AML-193 (cell line): ENCODE measurements around the gene NPHP4.

Source experiments
- DNase-seq, 2 experiments: peaks; one replicate each; lab custom pipeline; 2025; lab: John Stamatoyannopoulos, UW

NPHP4 gene

GRCh38 chr1:5891736-5892135 lies 100.5 kb downstream of the NPHP4 start:
- no peak for DNase-seq

GRCh38 chr1:5891137-5891536 lies 101.1 kb downstream of the NPHP4 start:
- DNase-seq = no peak

- no peak for DNase-seq
Measured at GRCh38 chr1:5890346-5891106, 101.7 kb downstream of the NPHP4 start.

DNA sequence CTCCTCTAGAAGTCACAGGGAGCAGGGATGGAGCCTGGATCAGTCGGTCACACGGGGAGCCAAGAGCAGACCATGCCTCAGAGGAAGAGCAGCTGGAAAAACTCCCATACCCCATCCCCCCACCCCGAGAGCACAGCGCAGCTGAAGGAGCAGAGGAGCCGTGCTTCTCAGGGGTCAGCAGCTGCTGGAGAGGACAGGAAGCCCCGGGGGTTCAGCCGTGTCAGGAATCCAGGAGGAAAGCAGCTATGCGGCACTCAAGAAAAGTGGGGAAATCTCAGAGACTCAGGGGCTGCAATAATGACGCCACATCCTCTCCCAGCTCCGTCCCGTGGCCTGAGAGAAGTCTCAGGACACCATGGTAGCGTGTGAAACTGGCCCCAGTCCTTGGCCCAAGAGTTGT lies 102.3 kb downstream of the NPHP4 start:
- DNase-seq = no peak

DNA sequence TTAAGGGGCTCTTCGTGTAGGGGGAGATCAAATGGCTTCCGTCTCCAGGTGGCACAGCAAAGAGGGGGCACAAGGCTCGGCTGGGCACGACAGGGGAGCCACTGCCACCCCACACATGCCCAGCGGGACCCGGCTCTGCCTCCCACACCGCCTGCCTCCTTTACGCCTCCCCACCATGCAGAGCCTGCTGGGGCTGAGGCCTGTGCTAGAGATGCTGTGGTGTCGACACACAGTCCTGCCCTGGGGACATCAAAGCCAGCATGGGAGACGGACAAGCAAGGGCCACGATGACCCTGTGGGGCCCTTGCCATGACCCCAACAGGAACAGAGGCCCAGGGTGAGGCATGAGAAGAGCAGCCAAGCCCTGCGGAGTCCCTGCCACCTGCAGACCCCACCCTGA lies 102.8 kb downstream of the NPHP4 start:
- no peak for DNase-seq

DNA sequence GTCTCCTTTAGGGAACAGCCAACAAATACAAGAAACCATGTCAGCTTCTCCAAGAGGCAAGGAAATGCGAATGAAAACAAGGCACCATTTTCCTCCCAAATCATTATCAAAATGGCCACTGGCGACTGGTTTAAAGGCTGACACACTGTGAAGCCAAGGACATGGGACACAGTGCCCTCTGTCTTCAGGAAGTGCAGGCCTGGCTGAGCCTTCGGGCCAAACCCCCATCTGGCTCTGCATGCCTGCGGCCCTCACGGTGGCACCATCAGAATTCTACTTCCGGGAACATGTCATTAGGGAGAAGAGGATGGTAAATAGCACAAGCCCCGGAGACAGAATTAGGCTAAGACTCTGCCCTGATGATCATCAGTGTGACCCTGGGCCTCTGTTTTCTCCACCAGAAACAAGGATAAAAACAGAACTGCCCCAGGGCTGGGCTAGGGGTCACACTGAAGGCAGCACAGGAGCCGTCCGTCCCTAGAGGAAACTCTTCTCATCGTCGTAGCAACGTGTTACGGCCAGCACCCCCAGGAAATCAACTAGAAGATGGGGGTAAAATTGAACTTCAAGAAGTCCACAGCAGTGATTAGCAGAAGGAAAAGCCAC lies 103.5 kb downstream of the NPHP4 start:
- no peak for DNase-seq

GRCh38 chr1:5887971-5888361 lies 104.3 kb downstream of the NPHP4 start:
- no peak for DNase-seq

DNA sequence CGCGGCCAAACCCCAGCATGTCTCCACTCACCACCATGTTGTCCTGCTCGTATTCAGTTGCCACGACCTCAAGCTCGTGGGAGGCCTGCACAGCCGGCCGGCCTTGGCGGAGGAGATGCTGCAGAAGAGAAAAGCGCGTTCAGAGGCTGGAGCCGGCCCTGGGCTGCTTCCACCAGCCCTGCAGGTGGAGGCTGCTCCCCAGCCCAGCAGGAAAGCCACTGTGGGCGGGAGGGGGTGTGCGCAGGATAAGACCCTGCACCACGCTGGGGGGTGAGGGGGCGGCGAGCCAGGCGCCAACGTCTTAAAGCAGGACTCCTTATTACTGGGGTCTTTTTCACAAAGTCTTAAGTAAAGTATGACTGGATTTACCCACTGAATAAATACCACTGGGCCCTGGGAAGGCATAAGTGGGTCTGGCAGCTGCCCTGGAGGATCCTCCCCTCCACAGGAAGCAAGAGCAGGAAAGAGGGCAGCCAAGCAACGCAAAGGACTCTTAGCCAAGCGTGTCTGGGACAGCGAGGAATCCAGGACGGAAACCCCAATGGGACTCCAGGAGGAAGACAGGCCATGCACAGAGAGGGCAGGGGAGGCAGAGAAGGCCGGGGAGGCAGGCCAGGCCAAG lies 104.8 kb downstream of the NPHP4 start:
- DNase-seq = no peak

GRCh38 chr1:5886541-5887348 lies 105.5 kb downstream of the NPHP4 start:
- DNase-seq = no peak

GRCh38 chr1:5886140-5886483 lies 106.1 kb downstream of the NPHP4 start:
- DNase-seq = no peak

DNA sequence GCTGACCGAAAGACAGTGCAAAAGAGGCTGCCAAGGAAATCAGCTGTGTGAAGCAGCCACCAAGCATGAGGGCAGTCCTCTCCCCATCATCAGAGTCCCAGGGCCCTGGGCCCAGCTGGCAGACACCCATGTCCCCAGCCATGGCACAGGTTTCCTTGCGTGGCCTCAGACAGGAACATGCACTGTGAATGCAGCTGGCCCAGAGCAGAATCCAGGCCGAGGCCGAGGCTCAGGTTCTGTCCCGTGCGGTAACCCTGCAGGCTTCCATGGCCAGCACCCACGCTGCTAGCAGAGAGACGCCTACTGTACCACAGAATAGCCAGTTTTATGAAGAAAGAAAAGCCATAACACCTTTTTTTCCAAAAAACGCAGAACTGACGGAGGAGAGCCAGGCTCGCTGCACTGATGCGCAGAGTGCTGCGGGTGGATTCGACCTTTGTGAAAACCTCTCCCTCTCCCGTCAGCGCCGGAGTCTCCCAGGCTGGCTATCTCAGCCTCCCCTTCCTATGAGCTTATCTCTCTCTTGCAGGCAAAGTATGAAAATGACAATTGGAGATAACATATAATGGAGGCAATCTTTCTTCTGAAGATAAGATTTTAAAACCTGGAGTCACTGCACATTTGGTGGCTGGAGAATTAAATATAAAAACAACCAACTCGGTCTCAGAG lies 106.6 kb downstream of the NPHP4 start:
- DNase-seq = no peak

DNA sequence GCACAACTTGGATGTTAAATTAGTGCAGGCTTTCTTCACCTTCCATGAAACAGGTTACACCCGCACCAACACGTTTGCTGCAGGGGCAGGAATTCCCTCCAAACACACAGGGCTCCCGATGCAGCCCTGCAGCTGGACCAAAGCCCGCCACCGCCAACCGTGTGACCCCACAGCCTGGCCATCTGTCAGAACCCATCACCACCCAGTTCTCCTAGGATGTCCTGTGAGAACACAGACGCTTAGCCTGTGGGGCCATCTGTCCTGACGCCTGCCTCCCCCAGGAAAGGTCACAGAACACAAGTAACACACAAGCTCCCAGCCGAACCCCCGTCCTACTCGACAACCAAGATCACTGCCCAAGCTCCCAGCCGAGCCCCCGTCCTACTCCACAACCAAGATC lies 108.1 kb downstream of the NPHP4 start:
- no peak for DNase-seq

- no peak for DNase-seq
Measured at GRCh38 chr1:5883129-5884048, 108.8 kb downstream of the NPHP4 start.

DNA sequence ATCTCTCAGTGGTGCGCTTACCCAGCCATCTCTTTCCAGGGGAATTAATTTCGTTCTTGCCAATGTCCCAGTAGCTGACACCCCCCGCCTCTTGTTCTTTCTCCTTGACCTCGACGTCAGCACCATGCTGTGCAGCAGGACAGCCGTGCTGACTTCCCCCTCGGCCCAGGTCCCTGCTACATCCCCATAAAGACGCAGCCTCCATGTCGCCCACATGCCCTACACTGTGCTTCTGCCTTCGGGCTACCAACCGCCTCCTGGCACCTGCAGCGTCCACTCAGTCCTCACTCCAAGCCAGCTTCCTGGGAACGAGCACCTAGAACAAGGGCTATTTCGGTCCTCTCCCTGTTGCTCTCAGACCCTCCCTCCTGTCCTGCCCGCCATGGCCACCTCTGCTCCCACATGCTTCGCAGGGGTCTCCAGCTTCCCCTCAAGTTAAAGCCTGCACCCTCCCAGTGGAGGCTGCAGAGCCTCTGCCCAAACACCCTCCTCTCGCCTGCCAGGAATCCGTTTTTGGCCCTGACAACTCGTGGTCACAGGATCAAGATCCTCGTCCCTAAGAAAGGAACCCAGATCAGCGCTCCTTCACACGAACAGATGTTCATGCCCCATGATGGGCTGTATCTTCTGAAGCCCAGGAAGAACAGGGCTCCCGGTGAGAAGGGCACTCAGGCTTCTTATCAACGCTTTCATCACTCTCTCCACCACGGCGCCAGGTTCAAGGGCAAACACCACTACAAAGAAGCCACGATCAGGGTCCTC lies 109.7 kb downstream of the NPHP4 start:
- no peak for DNase-seq

GRCh38 chr1:5881526-5882222 lies 110.6 kb downstream of the NPHP4 start:
- DNase-seq = no peak

GRCh38 chr1:5880630-5881405 lies 111.4 kb downstream of the NPHP4 start:
- no peak for DNase-seq

GRCh38 chr1:5879421-5879820 lies 112.8 kb downstream of the NPHP4 start:
- no peak for DNase-seq

GRCh38 chr1:5878971-5879370 lies 113.3 kb downstream of the NPHP4 start:
- no peak for DNase-seq
